ENCODE data around the gene SACM1L.

Gene SACM1L

GRCh38 chr3:45781271-45781670, 92.1 kb downstream of the SACM1L start:
- DNase-seq (ENCODE audit: low read depth), result no peak
- H3K4me3 ChIP-seq (ENCODE audit: low read depth, low read length), result no peak overlapping the region
- no peak for TF ChIP-seq MYC (IDR thresholded peaks at IDR 0.05; ENCODE audit: low read depth, low read length)
- TF ChIP-seq MAX (IDR thresholded peaks at IDR 0.05; ENCODE audit: low read depth, low read length), result no peak
- no peak for TF ChIP-seq CTCF (IDR thresholded peaks at IDR 0.05; ENCODE audit: low read depth, low read length)
- TF ChIP-seq POLR2A (IDR thresholded peaks at IDR 0.05; ENCODE audit: extremely low read depth, insufficient read length), result no peak

- no peak overlapping the region for H3K4me3 ChIP-seq (ENCODE audit: low read depth, low read length)
- DNase-seq (ENCODE audit: low read depth), result no peak
- TF ChIP-seq POLR2A (IDR thresholded peaks at IDR 0.05; ENCODE audit: extremely low read depth, insufficient read length) (no peak), CTCF (IDR thresholded peaks at IDR 0.05; ENCODE audit: low read depth, low read length) (no peak), MYC (IDR thresholded peaks at IDR 0.05; ENCODE audit: low read depth, low read length) (no peak), MAX (IDR thresholded peaks at IDR 0.05; ENCODE audit: low read depth, low read length) (no peak)
Measured at GRCh38 chr3:45781841-45782240, 92.6 kb downstream of the SACM1L start.

GRCh38 chr3:45782381-45782780, 93.2 kb downstream of the SACM1L start:
- no peak for DNase-seq (ENCODE audit: low read depth)
- no peak for TF ChIP-seq MYC (IDR thresholded peaks at IDR 0.05; ENCODE audit: low read depth, low read length)
- no peak for TF ChIP-seq MAX (IDR thresholded peaks at IDR 0.05; ENCODE audit: low read depth, low read length)
- TF ChIP-seq CTCF (IDR thresholded peaks at IDR 0.05; ENCODE audit: low read depth, low read length), result no peak
- no peak for TF ChIP-seq POLR2A (IDR thresholded peaks at IDR 0.05; ENCODE audit: extremely low read depth, insufficient read length)
- H3K4me3 ChIP-seq (ENCODE audit: low read depth, low read length), result no peak overlapping the region

- TF ChIP-seq MAX (IDR thresholded peaks at IDR 0.05; ENCODE audit: low read depth, low read length) (no peak), POLR2A (IDR thresholded peaks at IDR 0.05; ENCODE audit: extremely low read depth, insufficient read length) (no peak), CTCF (IDR thresholded peaks at IDR 0.05; ENCODE audit: low read depth, low read length) (no peak), MYC (IDR thresholded peaks at IDR 0.05; ENCODE audit: low read depth, low read length) (no peak)
- H3K4me3 ChIP-seq (ENCODE audit: low read depth, low read length), result no peak overlapping the region
Measured at GRCh38 chr3:45783667-45784066, 94.5 kb downstream of the SACM1L start.

GRCh38 chr3:45785605-45786150, 96.5 kb downstream of the SACM1L start:
- H3K4me3 ChIP-seq (ENCODE audit: low read depth, low read length), result no peak overlapping the region
- no peak for DNase-seq (ENCODE audit: low read depth)
- TF ChIP-seq MYC (IDR thresholded peaks at IDR 0.05; ENCODE audit: low read depth, low read length) (no peak), POLR2A (IDR thresholded peaks at IDR 0.05; ENCODE audit: extremely low read depth, insufficient read length) (no peak), CTCF (IDR thresholded peaks at IDR 0.05; ENCODE audit: low read depth, low read length) (no peak), MAX (IDR thresholded peaks at IDR 0.05; ENCODE audit: low read depth, low read length) (no peak)

More at GRCh38 chr3:45783667-45784066, 94.5 kb downstream of the SACM1L start:
- DNase-seq (ENCODE audit: low read depth), result no peak

Measured in NB4 (cell line).